GM18502 (cell line): ENCODE data around the gene PLK3.
"Not testable (repeated sequence)": the region's sequence is repeated elsewhere in the genome, so short reads cannot be mapped to it uniquely, and the experiment has no call there.

Experiments used
- ATAC-seq: cut with Tn5 transposase; IDR thresholded peaks from one replicate; pipeline ENCODE4 v1.9.1; 2021; ENCODE audit warnings: mild to moderate bottlenecking; ENCODE audit not compliant: unreplicated experiment, poor library complexity

PLK3 gene

DNA sequence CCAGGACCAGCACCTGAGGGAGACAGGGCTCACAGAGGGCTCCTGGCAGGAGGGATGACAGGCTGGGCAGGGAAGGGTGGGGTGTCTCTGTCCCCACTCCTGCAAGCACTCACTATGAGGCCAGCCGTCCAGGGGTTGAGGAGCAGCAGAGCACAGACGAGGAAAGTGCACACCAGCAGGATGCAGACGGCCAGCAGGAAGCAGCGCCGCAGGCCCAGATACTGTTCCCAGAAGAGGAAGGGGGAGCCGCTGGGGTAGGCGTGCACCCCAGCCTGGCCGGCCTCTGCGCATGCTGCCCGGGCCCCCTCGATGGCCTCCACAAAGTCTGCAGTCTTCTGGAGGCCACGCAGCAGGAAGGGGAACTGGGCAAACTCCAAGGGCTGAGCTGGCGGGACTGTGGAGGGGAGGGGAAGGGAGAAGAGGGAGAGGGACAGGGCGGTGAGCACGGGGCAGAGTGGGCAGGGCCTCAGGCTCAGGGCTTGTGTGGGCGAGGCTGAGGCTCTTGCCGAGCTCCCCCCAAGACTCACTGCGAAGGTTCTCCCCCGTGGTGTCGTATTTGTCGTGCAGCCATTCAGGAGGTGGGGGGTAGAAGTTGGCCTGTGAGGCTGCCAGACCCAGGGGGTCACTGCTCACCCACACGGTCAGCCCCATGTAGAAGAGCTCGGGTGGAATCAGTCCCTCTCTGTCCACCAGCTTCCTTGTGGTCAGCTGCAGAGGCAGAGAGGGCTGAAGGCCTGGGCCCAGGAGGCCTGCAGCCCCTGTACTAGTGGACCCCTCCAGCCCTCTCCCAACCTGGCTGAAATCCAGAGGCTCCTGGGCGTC, 26.4 kb downstream of the PLK3 start:
- no peak for ATAC-seq

DNA sequence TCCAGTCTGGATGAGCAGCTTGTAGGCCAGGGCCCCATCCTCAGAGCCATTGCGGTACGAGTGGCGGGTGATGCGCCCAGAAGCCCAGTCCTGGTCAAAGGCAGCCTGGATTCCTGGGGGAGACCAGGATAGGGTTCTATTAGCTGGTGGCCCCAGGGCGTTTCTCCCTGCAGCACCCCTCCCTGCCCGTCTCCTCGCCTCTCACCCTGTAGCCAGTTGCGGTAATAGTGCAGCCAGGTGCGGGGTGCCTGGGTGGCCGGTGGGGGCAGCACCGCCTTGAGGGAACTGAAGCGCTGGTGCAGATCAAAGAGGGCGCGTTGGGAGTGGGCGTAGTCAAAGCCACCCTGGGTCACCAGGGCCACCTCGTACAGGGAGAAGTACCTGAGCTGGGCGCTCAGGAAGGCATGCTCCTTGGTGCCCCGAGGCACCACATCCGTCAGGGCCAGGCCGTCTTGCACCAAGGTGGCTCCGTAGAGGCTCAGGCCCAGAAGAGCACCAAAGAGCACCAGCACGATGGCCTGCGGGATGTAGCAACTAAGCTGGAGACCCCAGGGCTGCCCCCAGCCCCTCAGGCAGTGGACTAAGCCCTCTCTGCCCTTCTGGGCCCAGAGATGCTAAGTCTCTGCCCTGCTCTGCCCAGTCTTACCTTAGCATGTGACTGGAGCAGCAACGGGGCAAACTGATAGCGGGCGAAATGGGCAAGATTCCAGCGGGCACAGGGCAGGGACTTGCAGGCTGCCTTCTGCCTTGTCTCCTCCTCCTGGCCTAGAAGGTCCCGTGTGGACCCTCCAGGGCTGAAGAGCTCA, 27.2 kb downstream of the PLK3 start:
- ATAC-seq: no peak

DNA sequence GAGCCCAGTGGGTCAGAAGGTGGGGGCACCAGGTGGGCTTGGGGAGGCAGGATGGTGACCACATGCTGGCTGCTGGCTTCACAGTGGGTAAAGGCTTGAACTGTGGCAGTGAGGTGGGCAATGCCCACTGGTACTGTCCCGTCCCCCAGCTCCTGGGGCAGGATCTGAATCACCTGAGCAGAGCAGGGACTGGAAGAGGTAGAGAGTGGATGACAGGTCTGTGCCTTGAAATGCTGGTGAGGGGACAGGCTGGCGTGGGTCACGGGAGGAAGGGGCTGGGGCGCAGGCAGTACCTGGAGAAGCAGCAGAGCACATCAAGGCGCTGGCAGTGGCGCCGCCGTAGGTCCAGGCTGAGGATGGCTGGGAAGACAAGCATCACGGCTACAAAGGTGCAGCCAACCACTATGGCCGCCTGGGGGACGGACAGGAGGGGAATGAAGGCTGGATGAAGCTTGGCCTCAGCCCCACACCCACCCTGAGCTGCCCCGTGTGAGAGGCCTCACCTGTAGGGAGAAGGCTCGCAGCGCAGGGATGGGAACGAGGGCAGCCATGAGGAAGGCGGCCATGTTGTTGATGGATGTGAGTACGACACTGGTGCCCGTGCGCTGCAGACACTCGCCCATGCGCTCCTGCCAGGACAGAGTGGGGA, 27.9 kb downstream of the PLK3 start:
- no peak for ATAC-seq

DNA sequence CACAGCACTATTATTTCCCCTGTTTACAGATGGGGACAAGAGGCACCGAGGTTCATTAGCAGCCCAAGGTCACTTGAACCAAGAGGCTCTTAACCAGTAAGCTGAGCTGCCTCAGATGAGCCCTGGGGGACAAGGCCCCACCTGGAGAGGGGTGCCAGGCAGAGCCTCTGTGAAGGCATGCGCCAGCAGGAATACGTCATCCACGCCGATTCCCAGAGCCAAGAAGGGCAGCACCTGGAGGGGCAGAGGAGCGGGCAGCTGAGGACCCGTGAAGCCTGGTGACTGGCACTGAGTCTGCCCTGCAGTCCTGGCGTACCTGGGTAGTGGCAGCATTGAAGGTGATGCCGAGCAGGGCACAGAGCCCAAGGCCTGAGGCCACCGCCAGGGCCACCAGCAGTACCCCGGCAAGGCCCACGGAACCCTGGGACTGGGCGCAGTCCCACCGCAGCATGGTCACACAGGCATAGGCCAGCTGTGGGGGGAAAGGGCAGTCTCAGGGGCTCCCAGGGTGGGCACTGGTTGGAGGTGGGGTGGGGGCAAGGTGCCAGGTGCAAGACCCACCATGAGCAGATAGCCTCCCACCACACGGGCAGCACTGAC, 28.8 kb downstream of the PLK3 start:
- ATAC-seq: no peak

DNA sequence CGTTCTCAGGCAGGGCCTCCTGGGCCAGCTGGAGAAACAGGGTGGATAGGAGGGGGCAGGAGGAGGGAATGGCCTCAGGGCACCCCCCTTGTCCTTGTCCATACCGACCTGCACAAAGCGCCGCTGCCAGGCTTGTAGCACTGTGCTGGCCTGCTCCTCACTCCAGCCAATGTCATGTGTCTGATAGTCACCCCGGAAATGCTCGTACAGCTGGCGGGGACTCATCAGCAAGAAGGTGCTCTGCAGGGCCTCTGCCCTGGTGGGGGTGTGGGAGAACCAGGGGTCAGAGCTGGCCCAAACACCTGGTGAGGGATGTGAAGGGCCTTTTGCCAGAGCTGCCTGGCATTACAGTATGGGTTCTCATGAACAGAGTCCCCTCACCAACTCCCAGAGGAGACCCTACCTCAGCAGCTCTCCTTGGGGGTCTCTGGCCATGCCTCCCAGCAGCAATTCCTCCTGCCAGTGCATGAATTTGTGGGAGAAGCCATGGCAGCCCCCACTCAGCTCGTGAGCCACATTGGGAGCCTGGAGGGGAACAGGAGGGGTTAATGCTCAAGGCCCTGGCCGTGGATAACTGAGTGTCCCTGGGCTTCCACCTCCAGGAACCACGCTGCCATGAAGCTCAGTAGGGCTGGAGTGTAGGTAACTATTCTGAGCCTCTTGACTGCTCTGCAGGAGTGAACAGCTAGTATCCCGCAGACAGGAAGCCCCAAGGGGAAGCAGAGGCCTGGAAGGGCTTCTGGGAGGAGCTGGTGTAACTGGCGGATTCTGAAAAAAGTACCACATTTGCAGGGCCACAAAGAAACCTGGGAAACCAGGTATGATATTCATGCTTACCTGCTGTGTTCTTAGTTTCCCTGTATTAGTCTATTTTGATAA, 29.6 kb downstream of the PLK3 start:
- ATAC-seq: no peak

DNA sequence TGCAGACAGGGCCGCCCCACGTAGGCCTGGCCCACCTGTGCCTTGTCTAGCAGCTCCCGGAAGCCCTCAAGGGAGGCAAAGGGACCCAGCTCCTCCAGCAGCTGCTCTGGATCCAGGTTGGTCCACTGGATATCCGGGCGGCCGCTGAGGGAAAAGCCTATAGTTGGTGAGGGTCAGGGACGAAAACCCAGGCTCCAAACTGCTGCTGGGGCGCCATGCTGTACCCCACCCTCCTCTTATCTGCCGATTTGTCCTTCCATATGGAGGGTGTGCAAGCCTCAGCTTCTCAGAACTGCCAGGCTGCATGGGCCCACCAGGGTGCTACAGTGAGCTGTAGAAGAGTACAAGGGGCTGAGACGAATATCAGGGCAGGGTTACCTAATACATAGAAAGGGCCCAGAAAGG, 30.7 kb downstream of the PLK3 start:
- ATAC-seq: no peak

DNA sequence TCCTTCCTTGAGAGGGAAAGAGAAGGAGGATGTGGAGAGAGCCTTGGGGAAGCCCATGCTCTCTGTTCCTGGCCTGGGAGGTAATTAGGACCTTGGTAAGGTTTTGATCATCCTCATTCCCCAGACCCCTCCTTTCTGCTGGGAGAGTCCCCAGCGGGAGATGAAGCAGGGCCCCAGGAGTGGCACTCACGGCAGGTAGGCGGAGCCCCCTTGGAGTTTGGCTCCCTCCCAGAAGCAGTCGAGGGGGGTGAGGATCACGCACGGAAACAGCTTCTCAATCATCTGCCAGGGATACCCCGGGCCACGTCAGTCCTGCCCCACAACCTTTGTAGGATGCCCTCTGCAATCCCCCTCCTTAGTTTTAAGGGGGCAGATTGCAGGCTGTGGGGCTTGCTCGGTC, 31.3 kb downstream of the PLK3 start:
- no peak for ATAC-seq

DNA sequence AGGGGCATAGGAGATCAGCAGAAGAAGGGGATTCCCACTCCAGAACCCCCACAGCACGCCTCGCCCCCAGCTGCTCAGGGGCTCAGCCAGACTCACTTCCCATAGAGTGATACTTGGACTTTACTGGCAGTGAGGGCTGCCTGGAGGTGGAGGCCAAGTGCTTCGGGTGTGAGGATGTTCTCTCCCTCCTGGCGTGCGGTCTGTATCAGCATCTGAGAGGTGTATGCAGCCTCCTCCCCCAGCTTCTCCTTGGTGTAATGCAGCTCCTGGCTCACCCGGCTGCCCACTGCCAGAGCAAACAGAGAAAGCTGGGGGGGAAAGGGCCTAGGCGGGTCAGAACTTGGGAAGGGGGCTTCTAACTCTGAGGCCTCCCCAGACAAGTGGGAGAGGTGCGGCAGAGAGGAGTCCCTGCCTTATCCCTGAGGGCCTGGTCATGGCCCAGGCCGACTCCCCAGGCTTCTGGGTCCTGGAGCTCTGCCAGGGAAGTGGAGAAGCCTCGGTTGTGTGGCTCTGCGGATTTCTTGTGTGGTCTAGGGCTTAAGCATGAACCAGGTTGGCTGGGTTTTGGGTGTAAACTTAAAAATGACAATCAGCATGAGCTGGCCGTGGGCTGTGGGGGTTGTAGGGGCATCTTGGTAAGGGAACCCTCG, 32.0 kb downstream of the PLK3 start:
- ATAC-seq: no peak

DNA sequence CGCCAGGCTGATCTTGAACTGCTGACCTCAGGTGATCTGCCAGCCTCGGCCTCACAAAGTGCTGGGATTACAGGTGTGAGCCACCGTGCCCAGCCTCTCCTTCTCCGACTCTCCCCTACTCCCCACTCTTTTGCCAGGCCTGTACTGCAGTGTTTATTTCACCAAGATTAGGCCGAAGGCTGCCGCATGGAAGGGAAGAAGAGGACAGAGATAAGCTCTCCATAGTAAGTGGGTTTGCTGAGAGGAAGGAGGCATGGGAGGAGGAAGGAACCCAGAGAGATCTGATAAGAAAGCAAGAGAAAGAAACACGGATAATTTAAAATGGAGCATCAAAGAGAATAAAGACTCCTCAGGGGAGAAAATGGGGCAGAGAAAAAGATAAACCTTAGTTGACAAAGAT, 34.2 kb downstream of the PLK3 start:
- ATAC-seq: no peak

DNA sequence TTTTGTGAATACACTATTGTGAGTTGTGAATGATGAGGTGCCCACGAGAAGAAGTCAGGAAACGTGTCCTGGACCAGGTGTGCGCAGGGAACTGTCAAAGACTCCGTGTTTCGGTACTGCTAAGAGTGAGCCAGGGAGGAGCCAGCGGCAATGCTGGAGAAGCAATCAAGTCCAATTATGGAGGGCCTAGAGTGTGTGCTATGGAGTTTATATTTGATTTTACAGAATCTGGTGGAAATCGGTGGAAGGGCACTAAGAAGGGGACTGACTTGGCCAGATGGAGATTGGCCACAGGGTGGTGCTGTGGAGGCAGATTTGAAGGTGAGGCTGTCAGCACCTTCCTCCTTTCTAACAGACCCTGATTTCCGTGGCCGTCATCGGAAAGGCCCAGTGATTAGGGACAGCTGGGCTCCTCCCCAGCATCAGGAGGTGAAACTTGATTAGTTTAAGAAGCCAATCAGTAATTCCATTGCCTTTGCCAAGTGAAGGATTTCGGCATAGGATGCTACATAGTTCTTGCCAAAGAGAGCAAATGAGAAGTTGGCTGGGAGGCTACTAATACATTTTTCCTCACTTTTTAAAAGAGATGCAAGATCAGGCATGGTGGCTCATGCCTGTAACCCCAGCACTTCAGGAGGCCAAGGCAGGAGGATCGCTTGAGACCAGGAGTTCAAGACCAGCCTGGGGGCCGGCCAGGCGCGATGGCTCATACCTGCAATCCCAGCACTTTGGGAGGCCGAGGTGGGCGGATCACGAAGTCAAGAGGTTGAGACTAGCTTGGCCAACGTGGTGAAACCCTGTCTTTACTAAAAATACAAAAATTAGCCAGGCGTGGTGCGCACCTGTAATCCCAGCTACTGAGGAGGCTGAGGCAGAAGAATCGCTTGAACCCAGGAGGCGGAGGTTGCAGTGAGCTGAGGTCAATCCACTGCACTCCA, 35.8 kb downstream of the PLK3 start:
- ATAC-seq: no peak

DNA sequence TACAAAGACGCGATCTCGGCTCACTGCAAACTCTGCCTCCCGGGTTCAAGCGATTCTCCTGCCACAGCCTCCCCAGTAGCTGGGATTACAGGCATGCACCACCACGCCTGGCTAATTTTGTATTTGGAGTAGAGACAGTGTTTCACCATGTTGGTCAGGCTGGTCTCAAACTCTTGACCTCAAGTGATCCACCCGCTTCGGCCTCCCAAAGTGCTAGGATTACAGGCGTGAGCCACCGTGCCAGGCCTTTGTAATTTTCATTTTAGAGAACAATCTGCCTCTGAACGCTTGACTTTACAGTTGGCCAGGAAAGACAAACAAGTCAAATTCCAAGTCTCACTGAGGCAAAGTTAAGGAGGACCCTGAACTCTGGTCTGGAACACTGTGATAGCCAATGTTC, 38.1 kb downstream of the PLK3 start:
- not testable (repeated sequence) for ATAC-seq

DNA sequence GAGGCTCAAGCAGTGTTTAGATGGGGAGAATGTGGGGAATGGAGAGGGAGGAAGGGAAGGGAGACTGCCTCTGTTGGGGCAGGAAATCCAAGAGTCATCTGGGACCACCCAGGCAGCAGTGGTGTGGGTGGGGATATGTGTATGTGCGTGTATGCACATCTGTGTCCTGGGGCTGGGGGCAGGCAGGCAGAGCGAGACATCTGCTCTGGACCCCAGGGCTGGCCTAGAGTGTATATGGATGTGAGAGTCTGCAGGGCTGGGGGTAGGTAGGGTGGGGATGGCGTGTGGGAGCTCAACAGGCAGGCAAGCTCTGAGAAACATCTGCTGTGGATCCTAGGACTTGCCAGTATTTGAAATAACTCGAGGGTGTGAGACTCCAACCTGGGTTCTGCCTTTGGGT, 39.4 kb downstream of the PLK3 start:
- ATAC-seq: no peak

DNA sequence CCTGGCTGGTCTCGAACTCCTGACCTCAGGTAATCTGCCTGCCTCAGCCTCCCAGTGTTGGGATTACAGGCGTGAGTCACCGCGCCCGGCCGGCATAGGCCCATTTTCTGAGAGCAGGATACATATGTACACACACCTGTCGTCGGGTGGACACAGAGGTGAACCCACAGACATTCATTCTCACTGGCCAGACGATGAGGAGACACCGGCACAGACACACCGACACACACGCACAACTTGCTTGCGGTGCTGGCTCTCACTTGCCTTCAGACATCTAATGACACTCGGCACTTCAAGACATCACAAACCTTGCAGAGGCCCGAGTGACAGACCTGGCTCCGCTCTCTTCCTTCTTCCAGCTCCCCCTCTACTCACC, 42.3 kb downstream of the PLK3 start:
- ATAC-seq: no peak

DNA sequence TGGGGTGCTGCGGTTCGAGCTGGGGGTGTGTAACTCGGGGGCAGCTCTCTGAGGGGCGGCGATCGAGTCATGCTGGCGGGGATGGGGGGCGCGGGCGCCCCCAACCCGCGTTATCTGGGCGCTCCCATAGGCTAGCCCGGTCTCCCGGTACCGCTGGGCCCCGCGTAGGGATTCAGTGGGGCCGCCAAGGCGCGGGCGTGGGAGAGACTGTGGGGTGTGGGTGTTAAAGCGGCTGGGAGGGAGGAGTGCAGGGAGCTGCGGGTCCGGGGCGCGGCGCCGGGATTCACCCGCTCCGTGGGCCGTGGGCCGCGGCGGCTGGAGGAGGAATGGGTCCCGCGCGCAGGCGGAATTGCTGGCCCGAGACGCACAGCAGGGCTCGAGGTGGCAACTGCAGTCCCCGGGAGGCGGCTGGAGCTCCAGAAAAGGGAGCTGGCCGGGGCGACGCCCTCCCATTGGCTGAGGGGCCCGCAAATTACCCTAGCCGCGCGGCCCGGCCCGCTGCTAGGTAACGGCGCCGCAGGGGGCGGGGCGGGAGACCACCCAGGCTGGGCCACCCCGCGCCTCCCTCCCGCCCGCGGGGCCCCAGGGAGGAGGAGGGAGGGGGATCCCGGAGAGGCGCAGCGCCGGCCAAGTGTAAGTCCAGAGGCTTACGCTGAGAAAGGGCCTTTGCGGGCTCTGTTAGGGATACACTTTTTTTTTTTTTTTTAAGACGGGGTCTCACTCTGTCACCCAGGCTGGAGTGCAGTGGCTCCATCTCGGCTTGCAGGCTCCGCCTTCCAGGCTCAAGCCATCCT, 42.9 kb downstream of the PLK3 start, which contains the start of gene PTCH2:
TSS of gene PTCH2 (minus strand) at position 392 of the 794 bp plus-strand sequence. CDS start at position 71, 321 bp downstream.
- no peak for ATAC-seq

DNA sequence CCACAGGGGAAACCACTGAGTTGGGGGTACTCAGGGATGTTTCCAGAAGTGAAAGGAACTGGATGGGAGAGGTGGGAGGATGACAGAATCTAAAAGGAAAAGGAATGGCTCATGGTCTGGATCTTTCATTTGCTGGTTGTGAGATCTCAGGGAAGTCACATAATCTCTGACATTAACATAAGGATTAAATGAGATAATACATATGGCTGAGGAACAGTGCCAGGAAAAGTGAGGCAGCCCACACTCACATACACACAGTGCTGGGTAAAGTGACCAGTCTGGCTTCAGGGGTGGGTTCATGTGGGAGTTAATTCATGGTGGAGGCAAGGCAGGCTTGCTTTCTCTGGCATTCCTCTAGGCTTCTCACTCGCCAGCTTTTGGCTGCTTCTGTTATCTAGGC, 46.8 kb downstream of the PLK3 start:
- ATAC-seq: no peak

DNA sequence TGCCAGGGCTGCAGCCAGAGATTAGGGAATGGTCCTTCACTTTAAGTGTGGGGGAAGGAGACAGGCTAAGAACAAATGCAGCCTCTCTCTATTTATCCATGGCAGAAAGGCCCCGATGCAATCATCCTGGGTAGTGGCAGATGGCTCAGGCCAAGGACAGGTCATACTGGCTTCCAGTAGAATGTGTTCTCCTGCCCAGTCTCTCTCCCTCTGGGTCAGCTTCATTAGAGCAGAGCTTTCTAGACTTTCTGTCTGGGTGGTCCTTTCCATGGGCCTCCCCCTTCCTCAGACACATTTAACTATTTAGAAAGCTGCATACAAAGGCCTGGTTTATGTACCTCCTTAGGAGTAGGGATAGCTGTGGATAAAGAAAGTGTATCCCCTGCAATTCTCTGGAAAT, 47.7 kb downstream of the PLK3 start:
- no peak for ATAC-seq

DNA sequence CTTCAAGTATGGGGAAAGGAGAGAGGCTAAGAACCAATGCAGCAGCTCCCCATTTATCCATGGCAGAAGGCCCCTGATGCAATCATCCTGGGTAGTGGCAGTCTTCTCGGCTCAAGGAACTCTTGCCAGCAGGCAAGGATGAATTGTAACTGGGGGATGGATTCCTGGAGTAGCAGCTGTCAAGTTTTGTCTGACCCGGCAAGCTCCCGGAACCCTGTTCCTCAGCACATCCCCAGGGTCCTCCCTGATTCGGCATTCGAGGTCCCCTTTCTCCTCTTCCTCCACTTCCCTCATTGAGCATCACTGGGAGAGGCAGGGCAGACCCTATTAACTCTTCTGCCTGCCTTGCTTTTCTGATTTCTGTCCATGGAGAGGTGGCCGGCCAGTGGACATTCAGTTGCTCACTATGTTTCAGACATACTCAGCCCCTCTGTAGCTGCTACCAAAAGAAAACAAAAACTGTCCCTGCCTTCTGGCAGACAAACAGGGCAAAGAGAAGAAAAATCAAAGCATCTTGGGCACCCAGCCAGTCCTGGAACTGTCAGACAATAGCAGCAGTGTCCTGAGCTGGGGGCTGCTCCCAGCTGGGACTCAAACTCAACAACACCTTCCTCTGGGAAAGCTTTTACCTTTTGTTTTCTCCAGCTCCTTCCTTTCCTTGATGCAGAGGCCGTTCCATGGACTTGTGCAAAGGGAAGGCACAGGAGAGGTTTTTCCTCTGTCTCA, 48.4 kb downstream of the PLK3 start:
- ATAC-seq: no peak
